ENCODE data around the gene PSAT1.
A peak's percentile ranks its signal among the peaks of the same experiment; 100 is the strongest.

The PSAT1 gene

DNA sequence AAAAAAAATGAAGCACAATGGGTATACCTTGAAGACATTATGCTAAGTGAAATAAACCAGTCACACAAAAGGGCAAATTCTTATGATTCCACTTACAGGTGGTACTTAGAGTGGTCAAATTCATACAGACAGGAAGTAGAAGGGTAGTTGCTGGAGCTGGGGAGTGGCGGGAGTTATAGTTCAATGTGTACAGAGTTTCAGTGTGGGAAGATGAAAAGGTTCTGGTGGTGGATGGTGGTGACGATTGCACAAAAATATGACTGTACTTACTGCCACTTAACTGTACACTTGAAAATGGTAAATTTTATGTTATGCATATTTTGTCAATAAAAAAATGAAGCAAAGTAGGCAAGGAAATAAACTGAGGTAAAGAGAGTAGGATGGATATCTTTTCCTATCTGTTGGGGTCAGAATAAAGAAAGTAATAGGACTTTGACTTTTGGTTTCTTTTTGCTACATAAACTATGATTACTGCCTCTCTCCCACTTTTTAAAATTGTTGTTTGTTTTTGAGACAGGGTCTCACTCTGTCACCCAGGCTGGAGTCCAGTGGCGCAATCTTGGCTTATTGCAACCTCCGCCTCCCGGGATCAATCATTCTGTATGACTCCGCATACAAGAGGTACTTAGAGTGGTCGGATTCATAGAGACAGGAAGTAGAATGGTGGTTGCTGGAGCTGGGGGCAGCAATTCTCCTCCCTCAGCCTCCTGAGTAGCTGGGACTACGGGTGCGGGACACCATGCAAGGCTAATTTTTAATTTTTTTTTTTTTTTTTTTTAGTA lies 4.0 kb upstream of the PSAT1 start:
- DNase-seq (ENCODE audit: low read depth) = no peak

- DNase-seq (ENCODE audit: low read depth) = no peak
These were observed 2.4 kb upstream of the PSAT1 start for GRCh38 chr9:78294290-78295176.

GRCh38 chr9:78295177-78295575 lies 1.7 kb upstream of the PSAT1 start:
- DNase-seq (ENCODE audit: low read depth) = no peak

- no peak for DNase-seq (ENCODE audit: low read depth)
These were observed 1.2 kb upstream of the PSAT1 start for GRCh38 chr9:78295731-78296130.

GRCh38 chr9:78296201-78296892 lies 578 bp upstream of the PSAT1 start:
- DNase-seq (ENCODE audit: low read depth) = peak; percentile 18

GRCh38 chr9:78297672-78297961 lies 692 bp downstream of the PSAT1 start:
- no peak for DNase-seq (ENCODE audit: low read depth)

GRCh38 chr9:78298046-78298765 lies 1.3 kb downstream of the PSAT1 start:
- no peak for DNase-seq (ENCODE audit: low read depth)

- no peak for DNase-seq (ENCODE audit: low read depth)
These were observed 3.3 kb downstream of the PSAT1 start for GRCh38 chr9:78300209-78300608.

DNA sequence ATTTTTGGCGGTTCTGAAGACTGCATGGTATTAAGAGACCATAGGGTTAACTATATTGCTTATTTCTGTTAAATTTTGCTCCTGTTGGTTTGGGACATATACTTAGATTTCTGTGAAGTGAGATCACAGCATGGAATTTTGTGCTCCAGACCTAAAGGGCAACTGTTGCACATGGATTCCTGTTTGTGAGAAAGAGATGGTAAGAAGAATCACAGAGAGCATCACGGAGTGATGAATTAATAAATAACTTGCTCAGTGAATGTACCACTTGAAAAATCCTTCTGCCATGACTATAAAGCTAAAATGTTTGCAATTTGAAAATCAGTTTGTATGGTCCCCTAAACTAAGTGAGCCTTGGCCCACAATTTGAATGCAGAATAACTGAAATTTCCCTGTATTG lies 4.5 kb downstream of the PSAT1 start:
- DNase-seq (ENCODE audit: low read depth) = no peak

DNA sequence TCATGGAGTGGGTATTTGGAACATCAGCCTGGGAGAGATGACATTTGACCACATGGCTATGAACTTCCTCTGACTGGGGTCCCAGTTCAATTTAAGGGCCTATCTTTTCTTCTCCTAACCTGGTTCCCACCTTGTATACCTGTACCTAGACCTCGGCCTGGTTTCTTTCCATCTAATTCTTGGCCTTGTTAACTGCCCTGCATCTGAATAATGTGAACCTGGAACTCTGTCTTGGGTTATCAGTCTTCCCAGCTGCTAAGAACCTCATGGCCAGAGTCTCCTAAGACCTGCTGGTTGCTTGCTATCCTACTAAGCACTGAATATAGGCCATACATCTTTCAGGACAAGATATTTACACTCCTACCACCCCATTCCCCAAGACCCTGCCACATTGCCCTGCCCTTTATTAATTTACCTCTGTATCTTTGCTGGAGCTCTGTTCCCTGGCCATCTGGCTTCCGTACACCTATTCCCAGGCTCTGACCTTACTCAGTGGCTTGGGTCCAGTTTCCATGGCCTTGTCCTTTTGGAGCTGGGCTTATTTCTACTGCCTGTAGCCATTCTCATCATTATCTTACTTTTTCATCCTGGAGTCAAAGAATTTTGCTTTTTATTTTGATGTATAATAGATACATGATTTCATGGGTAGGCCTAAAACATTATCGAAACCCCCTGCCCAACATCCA lies 6.6 kb downstream of the PSAT1 start:
- DNase-seq (ENCODE audit: low read depth) = no peak

- DNase-seq (ENCODE audit: low read depth) = no peak
These were observed 7.4 kb downstream of the PSAT1 start for GRCh38 chr9:78304357-78304756.

DNA sequence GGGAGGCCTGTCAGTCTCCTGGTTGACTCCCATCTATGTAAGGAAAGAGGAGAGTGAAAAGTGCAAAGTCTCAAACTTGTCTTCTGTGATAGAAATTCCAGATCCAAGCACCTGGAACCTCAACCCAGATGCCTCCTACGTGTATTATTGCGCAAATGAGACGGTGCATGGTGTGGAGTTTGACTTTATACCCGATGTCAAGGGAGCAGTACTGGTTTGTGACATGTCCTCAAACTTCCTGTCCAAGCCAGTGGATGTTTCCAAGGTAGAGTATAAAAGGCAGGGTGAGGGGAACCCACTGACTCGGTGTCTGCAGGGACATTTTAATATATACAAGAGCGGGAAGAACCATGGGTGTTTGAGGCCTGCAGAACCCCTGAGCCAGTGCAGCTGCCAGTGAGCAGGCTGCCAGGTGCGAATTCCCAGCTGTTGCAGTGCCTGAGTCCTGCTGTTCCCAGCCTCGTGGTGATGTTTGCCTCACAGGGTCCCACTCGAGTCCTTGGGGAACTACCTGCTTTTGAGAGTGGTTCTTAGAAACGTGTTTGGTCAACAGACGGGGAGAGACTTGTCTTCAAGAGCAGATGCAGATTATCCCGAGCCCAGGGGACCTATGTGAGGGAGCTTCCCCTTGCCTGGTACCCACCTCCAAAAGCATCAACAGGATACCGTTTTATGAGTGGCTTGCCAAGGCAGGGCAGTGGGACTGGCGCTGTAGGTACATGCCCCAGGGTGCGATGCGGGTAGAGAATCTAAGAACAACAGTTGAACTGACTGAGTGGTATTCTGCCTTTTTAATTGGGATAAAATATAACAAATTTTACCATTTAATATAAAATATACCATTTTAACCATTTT lies 9.5 kb downstream of the PSAT1 start:
- DNase-seq (ENCODE audit: low read depth) = no peak

GRCh38 chr9:78307360-78307759 lies 10.4 kb downstream of the PSAT1 start:
- DNase-seq (ENCODE audit: low read depth) = no peak

DNA sequence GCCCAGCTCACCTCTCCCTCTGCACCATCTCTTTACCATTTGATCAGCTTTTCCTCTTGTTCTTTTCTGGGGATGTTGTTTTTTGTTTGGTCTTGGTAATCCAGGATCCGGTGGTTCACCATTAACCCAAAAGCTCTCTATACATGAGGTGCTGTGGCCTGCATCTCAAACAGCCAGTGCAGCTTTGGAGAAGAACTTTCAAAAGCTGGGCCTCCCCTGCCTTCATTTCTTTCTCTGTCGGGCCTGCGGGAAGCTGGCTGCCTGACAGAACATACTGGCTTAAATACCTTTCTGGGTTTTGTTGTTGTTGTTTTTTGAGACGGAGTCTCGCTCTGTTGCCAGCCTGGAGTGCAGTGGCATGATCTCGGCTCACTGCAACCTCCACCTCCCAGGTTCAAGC lies 12.1 kb downstream of the PSAT1 start:
- DNase-seq (ENCODE audit: low read depth) = no peak

DNA sequence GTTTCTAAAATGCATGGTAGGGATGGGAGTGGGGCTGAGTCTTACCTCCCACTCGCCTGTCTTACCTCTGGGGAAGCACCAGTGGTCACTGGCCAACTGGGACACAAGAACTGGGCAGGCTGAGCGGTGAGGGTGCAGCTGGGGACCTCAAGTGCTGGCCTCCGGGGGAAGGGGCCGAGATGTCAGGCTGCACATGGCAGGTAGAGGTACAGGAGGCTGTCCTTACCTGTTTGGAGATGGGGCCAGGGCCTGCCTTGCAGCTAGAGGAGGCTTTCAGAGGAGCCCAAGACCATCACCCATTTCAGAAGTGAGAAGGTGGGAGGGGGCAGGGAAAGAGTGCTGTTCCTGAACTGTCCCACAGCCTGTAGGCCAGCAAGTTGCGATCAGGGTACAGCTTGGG lies 14.2 kb downstream of the PSAT1 start:
- no peak for DNase-seq (ENCODE audit: low read depth)

GRCh38 chr9:78311886-78312524 lies 15.1 kb downstream of the PSAT1 start:
- DNase-seq (ENCODE audit: low read depth) = no peak

DNA sequence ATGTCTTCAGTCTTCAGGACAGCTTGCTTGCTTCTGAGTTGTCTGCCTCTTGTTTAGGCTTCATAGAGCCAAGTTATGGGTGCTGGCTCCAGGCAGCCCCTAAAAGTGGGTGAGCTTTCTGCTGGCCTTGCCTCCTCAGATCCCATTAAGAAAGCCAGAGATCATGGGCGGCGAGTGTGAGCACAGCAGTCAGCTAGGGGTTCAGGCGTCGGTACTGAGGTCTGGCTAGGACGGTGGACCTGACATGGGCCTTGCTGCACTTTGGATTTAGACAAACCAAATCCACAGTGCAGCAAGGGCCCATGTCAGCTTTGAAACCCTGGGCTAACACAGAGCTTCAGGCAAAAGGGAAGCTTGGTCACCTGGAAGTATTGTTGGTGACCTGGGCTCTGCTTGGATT lies 17.6 kb downstream of the PSAT1 start:
- DNase-seq (ENCODE audit: low read depth) = no peak

GRCh38 chr9:78314953-78315870 lies 18.3 kb downstream of the PSAT1 start:
- DNase-seq (ENCODE audit: low read depth) = peak; percentile 44

Measured in GM04504 (cell line).